GM10248 (cell line): Measurements from ENCODE around the gene KIAA0825.
"Not testable (repeated sequence)": the region's sequence is repeated elsewhere in the genome, so short reads cannot be mapped to it uniquely, and the experiment has no call there.

Experiments
- CTCF ChIA-PET: fragments of 300-600 bp; sonication (Branson Sonifier 250); formaldehyde crosslinking; extraction: SDS; loops from one replicate; lab custom pipeline; 2021; ENCODE audit warnings: antibody characterized with exemption; lab: Yijun Ruan, JAX
- POLR2A ChIA-PET: fragments of 350-650 bp; sonication (Branson Sonifier 250); formaldehyde crosslinking; extraction: SDS; loops from one replicate; lab custom pipeline; 2020; ENCODE audit warnings: antibody characterized with exemption; lab: Yijun Ruan, JAX
- DNase-seq: peaks from one replicate; pipeline ENCODE4 v3.0.0; 2012; ENCODE audit errors: extremely low spot score
- CTCF ChIP-seq: IDR thresholded peaks from 2 replicates; pipeline ENCODE4 v1.5.1; 2012; ENCODE audit warnings: mild to moderate bottlenecking, low read depth; ENCODE audit errors: extremely low read depth, missing control alignments, control extremely low read depth

The KIAA0825 gene

GRCh38 chr5:94154672-94155071 is 463.7 kb downstream of the KIAA0825 start:
- CTCF ChIA-PET: no interaction called here
- TF ChIP-seq CTCF: no peak
- POLR2A ChIA-PET: no interaction called here
- no peak for DNase-seq

- CTCF ChIA-PET: no interaction called here
- no peak for DNase-seq
- POLR2A ChIA-PET: no interaction called here
Measured at GRCh38 chr5:94153736-94154450, 464.5 kb downstream of the KIAA0825 start.

GRCh38 chr5:94143621-94144020 is 474.8 kb downstream of the KIAA0825 start:
- CTCF ChIA-PET, POLR2A ChIA-PET, DNase-seq: not testable (repeated sequence)

More at GRCh38 chr5:94153736-94154450, 464.5 kb downstream of the KIAA0825 start:
- TF ChIP-seq CTCF: no peak

GRCh38 chr5:94140300-94140699 is 478.1 kb downstream of the KIAA0825 start:
- DNase-seq: no peak
- CTCF ChIA-PET: interaction anchor here (0.7 kb wide), 1 partner anchor 9 kb away, joined by 3 read pairs; no protein-coding TSS in a partner anchor
- POLR2A ChIA-PET: no interaction called here
- TF ChIP-seq CTCF: no peak

GRCh38 chr5:94130077-94130476 is 488.3 kb downstream of the KIAA0825 start:
- DNase-seq: no peak
- ChIA-PET CTCF (no interaction called here), POLR2A (no interaction called here)
- TF ChIP-seq CTCF: no peak

- no peak for TF ChIP-seq CTCF
- ChIA-PET CTCF (interaction anchor here (1.4 to 1.5 kb wide), 2 partner anchors 36 to 769 kb away, joined by 3 read pairs; no protein-coding TSS in a partner anchor), POLR2A (no interaction called here)
- DNase-seq: no peak
Measured at GRCh38 chr5:94125107-94125506, 493.3 kb downstream of the KIAA0825 start.

- DNase-seq, CTCF ChIA-PET, POLR2A ChIA-PET: not testable (repeated sequence)
Measured at GRCh38 chr5:94116317-94116716, 502.1 kb downstream of the KIAA0825 start.
